GM21447 (cell line): ENCODE data around the gene ZNF396.

Experiments
- ATAC-seq: cut with Tn5 transposase; IDR thresholded peaks from one replicate; pipeline ENCODE4 v1.9.1; 2021; ENCODE audit not compliant: unreplicated experiment

Gene ZNF396

DNA sequence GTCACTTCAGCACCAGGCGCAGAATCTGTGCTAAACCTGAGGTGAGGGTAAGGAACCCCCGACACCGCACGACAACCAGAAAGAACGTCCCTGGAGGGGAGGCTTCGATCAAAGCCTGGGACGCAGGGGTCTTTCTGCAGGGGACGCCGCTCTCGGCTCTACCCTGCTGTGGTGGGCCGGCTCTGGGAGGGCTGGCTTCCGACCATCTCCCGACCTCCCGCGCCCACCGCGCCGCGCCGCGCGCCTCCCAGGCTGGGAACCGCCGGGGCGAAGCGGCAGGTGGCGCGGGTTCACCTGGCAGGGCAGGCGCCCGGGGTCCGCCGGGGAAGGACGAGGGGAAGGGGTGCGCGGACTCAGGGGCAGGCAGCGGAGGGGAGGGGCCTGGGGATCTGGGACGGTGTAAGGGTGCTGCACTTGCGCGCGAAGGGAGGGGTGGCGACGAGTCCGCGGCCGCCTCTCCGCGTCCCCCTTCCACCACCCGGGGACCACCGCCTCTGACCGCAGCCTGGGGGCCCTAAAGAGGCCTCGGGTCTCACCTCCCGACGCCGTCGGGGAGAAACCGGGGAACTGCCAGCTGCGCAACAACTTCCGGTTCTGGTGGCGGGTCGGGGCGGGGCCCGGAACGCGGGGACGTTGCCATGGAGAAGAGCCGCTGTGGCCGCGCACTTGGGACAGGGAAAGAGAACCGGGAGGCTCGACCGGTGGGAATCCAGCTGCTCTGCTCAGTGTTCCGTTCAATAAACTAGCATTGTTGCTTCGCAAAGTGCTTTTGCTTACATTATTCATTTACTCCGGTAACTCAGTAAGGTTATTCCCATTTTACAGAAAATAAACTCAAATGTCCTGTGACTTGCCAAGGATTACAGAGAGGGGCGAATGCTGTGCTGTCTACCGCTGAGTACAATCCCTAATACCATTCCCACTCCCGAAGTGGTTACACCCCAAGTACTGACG lies at the start of gene ZNF396:
Gene ZNF396 (minus strand): TSS at position 596 of the 954 bp plus-strand sequence. CDS start 3,045 bp downstream, outside the sequence.
- ATAC-seq, result peak; percentile 81

- ATAC-seq, result no peak
Observed at GRCh38 chr18:35426786-35427185, 49.6 kb upstream of the ZNF396 start.

DNA sequence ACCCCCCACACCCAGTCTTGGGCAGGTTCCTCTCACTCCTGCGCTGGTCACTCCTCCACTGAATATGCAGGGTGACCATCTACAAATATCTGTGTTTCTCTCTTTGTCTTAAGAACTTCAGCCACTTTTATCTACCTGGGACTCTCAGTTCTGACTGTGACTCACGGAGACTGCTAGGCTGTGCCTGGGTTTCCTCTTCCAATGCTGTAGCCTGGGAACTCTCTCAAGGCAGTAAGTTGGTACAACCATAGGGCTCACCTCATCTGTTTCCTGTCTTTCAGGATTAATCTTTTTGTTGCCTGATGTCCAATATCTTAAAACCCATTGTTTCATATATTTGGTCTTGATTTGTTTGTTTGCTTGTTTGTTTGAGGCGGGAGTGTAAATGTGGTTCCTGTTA lies 47.2 kb upstream of the ZNF396 start:
- no peak for ATAC-seq

DNA sequence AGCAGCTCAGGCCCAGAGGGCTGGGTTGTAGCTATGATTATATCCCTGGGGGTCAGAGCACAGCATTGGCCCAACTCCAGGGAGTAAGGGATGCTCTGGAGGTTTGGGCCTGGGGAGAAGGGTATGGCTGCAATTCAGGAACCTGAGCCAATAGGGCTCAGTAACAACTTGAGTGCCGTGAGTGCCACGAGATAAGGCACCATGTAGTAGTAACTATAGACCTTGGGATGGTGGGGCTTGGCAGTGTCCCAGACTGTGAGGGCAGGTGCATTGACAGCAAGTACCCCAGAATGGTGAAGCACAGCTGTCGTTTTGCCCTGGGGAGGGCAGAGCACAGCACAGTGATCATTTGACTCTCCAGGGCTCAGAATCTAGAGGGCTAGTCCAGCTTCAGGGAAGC lies 45.1 kb upstream of the ZNF396 start:
- ATAC-seq, result no peak

DNA sequence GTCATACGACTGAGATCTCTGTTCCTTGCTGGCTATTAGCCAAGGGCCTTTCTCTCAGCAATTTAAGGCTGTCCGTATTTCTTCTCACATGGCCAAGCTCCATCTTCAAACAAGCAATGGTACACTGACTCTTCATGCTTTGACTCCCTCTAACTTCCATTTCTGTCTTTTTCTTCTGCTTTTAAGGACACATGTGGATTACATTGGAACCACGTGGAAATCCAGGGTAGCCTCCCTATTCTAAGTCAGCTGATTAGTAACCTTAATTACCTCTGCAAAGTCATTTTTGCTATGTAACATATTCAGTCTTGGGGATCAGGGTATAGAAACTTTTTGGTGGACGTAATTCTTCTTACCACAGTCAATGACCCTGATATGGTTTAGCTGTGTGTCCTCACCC lies 41.5 kb upstream of the ZNF396 start:
- no peak for ATAC-seq

GRCh38 chr18:35417223-35417622 lies 40.1 kb upstream of the ZNF396 start:
- no peak for ATAC-seq

DNA sequence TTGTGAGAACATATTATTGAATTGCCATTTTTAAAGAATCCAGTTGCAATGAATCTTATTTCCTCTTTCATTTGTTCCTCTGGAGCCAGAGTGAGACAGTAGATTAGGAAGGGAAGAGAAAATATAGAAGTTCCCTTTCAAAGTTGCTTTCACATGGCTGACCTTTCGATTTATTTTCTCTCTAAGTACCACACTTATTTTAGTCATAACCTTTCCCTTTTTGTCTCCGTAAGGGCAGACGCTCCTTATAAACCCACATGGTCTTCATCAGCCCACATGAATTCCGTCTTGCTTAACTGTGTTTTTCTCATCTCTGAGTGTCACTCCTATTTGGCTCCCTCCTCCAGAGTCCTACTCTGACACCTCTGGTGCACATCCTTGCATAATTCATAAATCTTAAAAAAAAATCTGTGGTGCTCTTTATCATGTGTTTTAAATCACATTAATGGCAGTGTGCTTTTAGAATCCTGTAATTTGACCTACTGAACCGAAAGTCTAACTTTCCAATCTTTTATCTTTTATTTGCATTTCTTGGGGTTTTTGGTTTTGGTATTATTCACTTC lies 38.5 kb upstream of the ZNF396 start:
- peak; percentile 46 for ATAC-seq

GRCh38 chr18:35413163-35413511 lies 36.0 kb upstream of the ZNF396 start:
- ATAC-seq, result no peak

GRCh38 chr18:35411625-35412351 lies 34.7 kb upstream of the ZNF396 start:
- ATAC-seq, result no peak

- peak; percentile 51 for ATAC-seq
Observed at GRCh38 chr18:35410561-35410960, 33.4 kb upstream of the ZNF396 start.

DNA sequence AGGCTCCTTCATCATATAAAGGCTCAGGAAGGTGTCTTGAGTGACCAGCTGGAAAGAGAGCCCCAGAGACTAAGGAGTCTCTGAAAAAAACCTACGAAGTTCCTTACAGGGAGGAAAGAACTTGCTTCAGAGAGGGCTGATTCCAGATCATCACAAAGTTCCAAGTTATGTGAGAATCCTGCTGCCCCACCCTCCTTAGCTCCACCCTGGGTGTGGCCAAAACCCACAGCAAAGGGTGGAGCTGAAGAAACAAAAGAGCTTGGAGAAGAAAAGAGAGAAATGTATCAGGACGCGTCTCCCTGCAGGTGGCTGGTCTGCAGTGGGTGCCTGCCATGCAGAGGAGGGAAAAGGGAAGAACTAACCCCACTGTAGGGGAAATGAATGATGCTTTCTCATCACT lies 32.8 kb upstream of the ZNF396 start:
- ATAC-seq, result no peak

- ATAC-seq, result no peak
Observed at GRCh38 chr18:35408843-35409261, 31.7 kb upstream of the ZNF396 start.

DNA sequence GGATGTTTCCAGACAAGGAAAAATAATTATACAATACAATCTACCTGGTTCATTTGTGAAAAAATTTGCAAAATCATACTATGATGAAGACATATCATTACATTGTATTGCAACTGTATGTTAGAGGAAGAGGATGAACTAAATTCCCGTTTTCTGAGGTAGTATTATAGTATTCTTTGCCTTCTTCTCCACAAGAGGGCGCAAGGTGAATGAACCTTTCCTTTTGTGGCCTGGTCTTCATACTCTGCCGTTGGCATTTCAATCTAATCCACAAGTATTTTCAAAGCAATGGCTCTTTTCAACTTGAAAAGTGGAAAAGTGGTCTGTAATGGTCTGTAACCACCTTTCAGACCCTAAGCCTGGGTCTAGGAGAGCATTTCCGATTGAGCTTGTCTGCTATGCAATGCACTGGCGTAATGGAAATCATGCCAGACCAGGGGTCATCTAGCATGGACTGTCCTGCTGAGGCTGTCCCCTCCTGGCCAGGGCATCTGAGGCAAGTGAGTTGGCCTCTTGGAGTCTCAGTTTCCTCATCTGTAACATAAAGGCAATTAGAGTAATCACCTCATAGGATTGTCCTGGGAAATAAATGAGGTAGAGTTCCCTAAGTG lies 30.8 kb upstream of the ZNF396 start:
- ATAC-seq, result peak; percentile 59

- no peak for ATAC-seq
Observed at GRCh38 chr18:35406666-35407065, 29.5 kb upstream of the ZNF396 start.

- ATAC-seq, result no peak
Observed at GRCh38 chr18:35397976-35398375, 20.8 kb upstream of the ZNF396 start.

GRCh38 chr18:35393716-35394115 lies 16.6 kb upstream of the ZNF396 start:
- ATAC-seq, result no peak

DNA sequence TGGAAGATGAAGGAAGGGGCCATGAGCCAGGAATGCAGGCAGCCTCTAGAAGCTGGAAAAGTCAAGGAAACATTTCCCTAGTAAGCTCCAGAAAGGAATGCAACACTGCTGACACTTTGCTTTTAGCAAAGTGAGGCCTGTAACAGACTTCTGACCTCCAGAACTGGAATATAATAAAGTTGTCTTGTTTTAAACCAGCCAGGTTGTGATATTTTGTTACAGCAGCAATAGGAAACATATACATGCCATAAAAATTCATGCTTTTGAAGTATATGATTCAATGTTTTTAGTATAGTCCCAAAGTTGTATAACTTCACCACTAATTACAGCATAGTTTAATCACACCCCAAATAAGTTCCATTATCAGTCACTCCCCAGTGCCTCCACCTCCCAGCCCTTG lies 15.2 kb upstream of the ZNF396 start:
- ATAC-seq, result no peak

GRCh38 chr18:35390951-35391700 lies 14.0 kb upstream of the ZNF396 start:
- no peak for ATAC-seq

DNA sequence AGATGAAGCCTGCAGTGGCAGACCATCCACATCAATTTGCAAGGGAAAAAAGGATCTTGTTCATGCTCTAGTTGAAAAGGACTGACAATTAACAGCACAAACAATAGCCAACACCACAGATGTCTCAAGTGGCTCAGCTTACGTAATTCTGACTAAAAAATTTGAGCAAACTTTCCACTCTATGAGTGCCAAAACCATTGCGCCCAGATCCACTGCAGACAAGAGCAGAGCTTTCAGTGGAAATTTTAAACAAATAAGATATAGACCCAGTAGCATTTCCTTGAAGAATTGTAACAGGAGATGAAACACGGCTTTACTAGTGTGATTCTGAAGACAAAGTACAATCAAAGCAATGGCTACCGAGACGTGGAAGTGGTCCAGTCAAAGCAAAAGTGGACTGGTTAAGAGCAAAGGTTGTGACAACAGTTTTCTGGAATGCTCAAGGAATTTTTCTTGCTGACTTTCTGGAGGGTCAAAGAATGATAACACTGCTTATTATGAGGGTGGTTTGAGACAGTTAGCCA lies 12.0 kb upstream of the ZNF396 start:
- ATAC-seq, result no peak

- ATAC-seq, result no peak
Observed at GRCh38 chr18:35387152-35387571, 10.0 kb upstream of the ZNF396 start.
